ENCODE results near the gene SDHAF3.

Gene SDHAF3

GRCh38 chr7:97224316-97224715, 106.8 kb downstream of the SDHAF3 start:
- no CpG with 5 or more reads among the region's 2 CpGs for WGBS (ENCODE audit: extremely low coverage, insufficient coverage, insufficient read length)
- H3K4ac ChIP-seq (ENCODE audit: low read depth, low read length) = no peak overlapping the region
- no peak overlapping the region for H3K14ac ChIP-seq (ENCODE audit: low read length)
- no peak overlapping the region for H2AFZ ChIP-seq (ENCODE audit: insufficient read depth, low read length, poor library complexity)
- H3K27me3 ChIP-seq (ENCODE audit: insufficient read depth, low read length) = no peaks in the 10 kb centered on the region
- no peak overlapping the region for H3K9ac ChIP-seq (ENCODE audit: low read length)
- H2BK12ac ChIP-seq (ENCODE audit: low read length) = no peak overlapping the region
- no peak overlapping the region for H2BK5ac ChIP-seq (ENCODE audit: low read depth, low read length, poor library complexity)
- H2AK5ac ChIP-seq (ENCODE audit: low read length) = no peak overlapping the region
- no peaks in the 10 kb centered on the region for H3K79me1 ChIP-seq (ENCODE audit: low read length)
- H3K4me2 ChIP-seq (ENCODE audit: low read length) = no peak overlapping the region
- H4K91ac ChIP-seq (ENCODE audit: low read depth, low read length) = no peak overlapping the region
- no peaks in the 10 kb centered on the region for H3K79me2 ChIP-seq (ENCODE audit: control insufficient read depth, insufficient read depth, low read length, poor library complexity)
- H3K23ac ChIP-seq (ENCODE audit: low read length) = no peak overlapping the region
- DNase-seq = no peak
- no peak overlapping the region for H2BK120ac ChIP-seq (ENCODE audit: insufficient read depth, low read length, poor library complexity)
- H4K12ac ChIP-seq (ENCODE audit: low read depth, low read length) = no peak overlapping the region
- H3K4me1 ChIP-seq (ENCODE audit: control insufficient read depth in 1 of 2, insufficient read depth in 2 of 2, low read length in 2 of 2) = no peaks in the 10 kb centered on the region
- no peak overlapping the region for H4K8ac ChIP-seq (ENCODE audit: low read depth, low read length)
- no peaks in the 10 kb centered on the region for H3K9me3 ChIP-seq (ENCODE audit: insufficient read depth, low read depth, low read length)
- no peak overlapping the region for H3K4me3 ChIP-seq (ENCODE audit: low read depth, low read length)
- no peak overlapping the region for H3K27ac ChIP-seq (ENCODE audit: low read depth, low read length)
- no peak overlapping the region for H3K18ac ChIP-seq (ENCODE audit: low read length)
- no peaks in the 10 kb centered on the region for H3K36me3 ChIP-seq (ENCODE audit: control insufficient read depth in 1 of 2, insufficient read depth in 2 of 2, low read length in 2 of 2)

- Histone ChIP-seq H3K4me1 (ENCODE audit: control insufficient read depth in 1 of 2, insufficient read depth in 2 of 2, low read length in 2 of 2) (no peaks in the 10 kb centered on the region), H3K4ac (ENCODE audit: low read depth, low read length) (no peak overlapping the region), H3K9ac (ENCODE audit: low read length) (no peak overlapping the region), H3K27me3 (ENCODE audit: insufficient read depth, low read length) (no peaks in the 10 kb centered on the region), H3K18ac (ENCODE audit: low read length) (no peak overlapping the region), H3K79me2 (ENCODE audit: control insufficient read depth, insufficient read depth, low read length, poor library complexity) (no peaks in the 10 kb centered on the region), H3K4me2 (ENCODE audit: low read length) (no peak overlapping the region), H3K23ac (ENCODE audit: low read length) (no peak overlapping the region), H2BK120ac (ENCODE audit: insufficient read depth, low read length, poor library complexity) (no peak overlapping the region), H3K14ac (ENCODE audit: low read length) (no peak overlapping the region), H2BK12ac (ENCODE audit: low read length) (no peak overlapping the region), H4K8ac (ENCODE audit: low read depth, low read length) (no peak overlapping the region), H3K9me3 (ENCODE audit: insufficient read depth, low read depth, low read length) (no peaks in the 10 kb centered on the region), H2AFZ (ENCODE audit: insufficient read depth, low read length, poor library complexity) (no peak overlapping the region), H3K4me3 (ENCODE audit: low read depth, low read length) (no peak overlapping the region), H3K27ac (ENCODE audit: low read depth, low read length) (no peak overlapping the region), H2BK5ac (ENCODE audit: low read depth, low read length, poor library complexity) (no peak overlapping the region), H4K91ac (ENCODE audit: low read depth, low read length) (no peak overlapping the region), H3K36me3 (ENCODE audit: control insufficient read depth in 1 of 2, insufficient read depth in 2 of 2, low read length in 2 of 2) (no peaks in the 10 kb centered on the region), H2AK5ac (ENCODE audit: low read length) (no peak overlapping the region), H3K79me1 (ENCODE audit: low read length) (no peaks in the 10 kb centered on the region), H4K12ac (ENCODE audit: low read depth, low read length) (no peak overlapping the region)
- no CpG with 5 or more reads among the region's 3 CpGs for WGBS (ENCODE audit: extremely low coverage, insufficient coverage, insufficient read length)
- DNase-seq = no peak
These were observed 109.0 kb downstream of the SDHAF3 start for GRCh38 chr7:97226541-97226940.

Data from trophoblast cell (in vitro differentiated cells and primary cell).